Measurements from ENCODE around the gene RNF224. TPM values are rescaled to one million over a fixed set of nuclear protein-coding genes. Genes with fewer than 3 reads are reported as not detected.

Gene RNF224
- total and polyA plus RNA-seq, 2 of the 13 experiments (the other 11 are each of a cell fraction or from before 2014, with no cell fraction given): 0.09 TPM; not detected in 1

GRCh38 chr9:137254624-137255447 is 27.5 kb downstream of the RNF224 start, which contains the start of gene NELFB (continued):
- peak in 1 of 2 experiments; percentile 60; a peak in 1 of 4 replicates for TF ChIP-seq ATF4 (CRISPR knock-in tag; IDR thresholded peaks at IDR 0.05)
- no peak for TF ChIP-seq SOX13 (IDR thresholded peaks at IDR 0.05)
- TF ChIP-seq SOX13 (CRISPR knock-in tag; conservative IDR thresholded peaks at IDR 0.05 in 1 of 2, IDR thresholded peaks at IDR 0.05 in 1 of 2): peak in 1 of 2 experiments; percentile 20; a peak in 1 of 4 replicates
- TF ChIP-seq ZNF703 (CRISPR knock-in tag; IDR thresholded peaks at IDR 0.05; ENCODE audit: borderline replicate concordance): no peak
- no peak for TF ChIP-seq ZSCAN31 (CRISPR knock-in tag; IDR thresholded peaks at IDR 0.05; ENCODE audit: low read depth)
- TF ChIP-seq SATB2 (CRISPR knock-in tag; IDR thresholded peaks at IDR 0.05): 0 out of 2 replicates have a peak, but pooled peaks have one; percentile 54
- no peak for TF ChIP-seq RFX3 (CRISPR knock-in tag; IDR thresholded peaks at IDR 0.05)
- TF ChIP-seq IKZF1 (IDR thresholded peaks at IDR 0.05): no peak
- TF ChIP-seq PCBP1 (IDR thresholded peaks at IDR 0.05; ENCODE audit: borderline replicate concordance, low read depth, low read length): no peak
- no peak for TF ChIP-seq FIP1L1 (IDR thresholded peaks at IDR 0.05; ENCODE audit: borderline replicate concordance, insufficient read depth, low read depth, low read length)
- TF ChIP-seq ZNF7 (CRISPR knock-in tag; IDR thresholded peaks at IDR 0.05): no peak
- no peak for TF ChIP-seq ZHX1 (CRISPR knock-in tag; IDR thresholded peaks at IDR 0.05; ENCODE audit: low read depth)
- TF ChIP-seq ZNF792 (CRISPR knock-in tag; IDR thresholded peaks at IDR 0.05): no peak
- no peak for TF ChIP-seq ZNF782 (CRISPR knock-in tag; IDR thresholded peaks at IDR 0.05; ENCODE audit: borderline replicate concordance)
- TF ChIP-seq MAFG (CRISPR knock-in tag; IDR thresholded peaks at IDR 0.05): no peak
- no peak for TF ChIP-seq ZNF556 (CRISPR knock-in tag; IDR thresholded peaks at IDR 0.05; ENCODE audit: borderline replicate concordance)
- TF ChIP-seq GLI4 (CRISPR knock-in tag; IDR thresholded peaks at IDR 0.05; ENCODE audit: borderline replicate concordance): no peak
- 0 out of 2 replicates have a peak, but pooled peaks have one; percentile 37 for TF ChIP-seq HBP1 (CRISPR knock-in tag; IDR thresholded peaks at IDR 0.05; ENCODE audit: low read depth)
- no peak for TF ChIP-seq TCF12 (IDR thresholded peaks at IDR 0.05)
- no peak; the same call in 1 of the 2 replicates for TF ChIP-seq TCF12 (CRISPR knock-in tag; IDR thresholded peaks at IDR 0.05)
- no peak for TF ChIP-seq HIC2 (CRISPR knock-in tag; IDR thresholded peaks at IDR 0.05; ENCODE audit: low read depth)
